ENCODE measurements around the gene SLC46A2. TPM values are rescaled to one million over a fixed set of nuclear protein-coding genes. Genes with fewer than 3 reads are reported as not detected.

Gene SLC46A2
- polyA plus RNA-seq, 4 donors = 0.10 to 0.40 (median 0.20) TPM

GRCh38 chr9:112887381-112887780, 3.3 kb downstream of the SLC46A2 start:
- DNase-seq (ENCODE audit: low read depth in 4 of 4, low spot score in 3 of 4) = no peak

GRCh38 chr9:112886351-112886750, 4.3 kb downstream of the SLC46A2 start:
- DNase-seq (ENCODE audit: low read depth in 4 of 4, low spot score in 3 of 4) = no peak

GRCh38 chr9:112885324-112885723, 5.4 kb downstream of the SLC46A2 start:
- DNase-seq (ENCODE audit: low read depth in 4 of 4, low spot score in 3 of 4) = no peak

- no peak for DNase-seq (ENCODE audit: low read depth in 4 of 4, low spot score in 3 of 4)
These were observed 6.0 kb downstream of the SLC46A2 start for GRCh38 chr9:112884721-112885120.

DNA sequence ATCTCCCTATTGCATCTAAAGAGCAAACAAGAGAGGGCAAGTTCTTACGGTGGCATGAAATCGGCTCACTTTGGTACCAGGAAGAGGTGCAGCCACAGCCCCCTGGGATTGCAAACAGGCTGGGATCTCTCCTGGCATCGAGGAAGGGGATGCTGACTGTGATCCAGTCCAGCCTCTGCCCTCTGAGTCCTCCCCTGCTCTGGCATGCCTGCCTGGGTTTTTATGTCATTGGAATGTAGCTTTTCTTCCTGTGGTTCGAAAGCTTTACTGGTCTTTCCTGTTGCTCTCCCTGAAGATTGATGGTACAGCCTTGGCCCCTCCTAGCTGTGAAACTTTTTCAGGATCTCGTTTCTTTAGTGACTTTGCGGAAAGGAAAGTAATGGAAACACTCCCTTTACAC, 6.6 kb downstream of the SLC46A2 start:
- peak in 2 of 4 donors; percentile 49 to 60 for DNase-seq (ENCODE audit: low read depth in 4 of 4, low spot score in 3 of 4)

GRCh38 chr9:112881331-112881730, 9.3 kb downstream of the SLC46A2 start:
- no peak for DNase-seq (ENCODE audit: low read depth in 4 of 4, low spot score in 3 of 4)

DNA sequence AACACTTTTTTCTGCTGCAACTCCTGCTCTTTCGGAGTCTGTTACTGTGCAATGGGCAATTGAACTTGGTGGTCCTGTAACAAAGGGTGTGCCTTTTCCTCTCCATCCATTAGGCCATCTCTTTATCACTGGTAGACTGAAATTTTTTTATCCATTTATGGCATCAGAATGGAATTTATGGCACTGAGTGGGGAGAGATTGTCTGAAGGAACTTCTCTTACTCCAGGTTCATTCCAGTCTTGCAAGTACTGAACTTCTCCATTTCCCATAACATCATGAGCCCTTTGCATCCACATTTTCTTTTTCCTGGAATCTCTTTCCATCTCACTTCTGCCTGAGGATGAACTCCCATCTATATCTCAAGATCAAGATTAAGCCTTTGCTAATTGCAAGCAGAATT, 10.0 kb downstream of the SLC46A2 start:
- no peak for DNase-seq (ENCODE audit: low read depth in 4 of 4, low spot score in 3 of 4)

GRCh38 chr9:112878752-112879151, 11.9 kb downstream of the SLC46A2 start:
- no peak for DNase-seq (ENCODE audit: low read depth in 4 of 4, low spot score in 3 of 4)

GRCh38 chr9:112873773-112874405, 16.8 kb downstream of the SLC46A2 start:
- DNase-seq (ENCODE audit: low read depth in 4 of 4, low spot score in 3 of 4) = no peak

GRCh38 chr9:112872019-112872418, 18.7 kb downstream of the SLC46A2 start:
- no peak for DNase-seq (ENCODE audit: low read depth in 4 of 4, low spot score in 3 of 4)

GRCh38 chr9:112870556-112870955, 20.1 kb downstream of the SLC46A2 start:
- no peak for DNase-seq (ENCODE audit: low read depth in 4 of 4, low spot score in 3 of 4)

GRCh38 chr9:112869917-112870316, 20.8 kb downstream of the SLC46A2 start:
- no peak for DNase-seq (ENCODE audit: low read depth in 4 of 4, low spot score in 3 of 4)

- DNase-seq (ENCODE audit: low read depth in 4 of 4, low spot score in 3 of 4) = no peak
These were observed 21.6 kb downstream of the SLC46A2 start for GRCh38 chr9:112869041-112869529.

DNA sequence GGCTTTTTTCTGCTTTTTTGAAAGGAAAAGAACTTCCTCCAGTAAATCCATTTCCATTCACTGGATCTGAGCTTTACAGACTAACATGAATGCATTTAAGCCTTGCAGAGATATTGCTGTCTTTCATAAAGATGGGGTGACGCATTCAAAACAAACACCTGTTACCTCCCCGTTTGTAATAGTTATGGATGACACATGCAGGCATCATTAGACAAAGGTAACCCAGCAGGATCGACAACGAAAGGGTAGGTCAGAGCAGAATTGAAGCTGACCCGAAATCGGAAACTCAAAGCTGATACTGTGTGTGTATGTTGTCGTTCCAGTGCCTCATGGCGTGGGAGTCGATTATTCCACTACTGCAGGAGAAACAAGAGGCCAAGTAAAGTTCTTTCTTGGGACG, 22.2 kb downstream of the SLC46A2 start:
- DNase-seq (ENCODE audit: low read depth in 4 of 4, low spot score in 3 of 4) = no peak

DNA sequence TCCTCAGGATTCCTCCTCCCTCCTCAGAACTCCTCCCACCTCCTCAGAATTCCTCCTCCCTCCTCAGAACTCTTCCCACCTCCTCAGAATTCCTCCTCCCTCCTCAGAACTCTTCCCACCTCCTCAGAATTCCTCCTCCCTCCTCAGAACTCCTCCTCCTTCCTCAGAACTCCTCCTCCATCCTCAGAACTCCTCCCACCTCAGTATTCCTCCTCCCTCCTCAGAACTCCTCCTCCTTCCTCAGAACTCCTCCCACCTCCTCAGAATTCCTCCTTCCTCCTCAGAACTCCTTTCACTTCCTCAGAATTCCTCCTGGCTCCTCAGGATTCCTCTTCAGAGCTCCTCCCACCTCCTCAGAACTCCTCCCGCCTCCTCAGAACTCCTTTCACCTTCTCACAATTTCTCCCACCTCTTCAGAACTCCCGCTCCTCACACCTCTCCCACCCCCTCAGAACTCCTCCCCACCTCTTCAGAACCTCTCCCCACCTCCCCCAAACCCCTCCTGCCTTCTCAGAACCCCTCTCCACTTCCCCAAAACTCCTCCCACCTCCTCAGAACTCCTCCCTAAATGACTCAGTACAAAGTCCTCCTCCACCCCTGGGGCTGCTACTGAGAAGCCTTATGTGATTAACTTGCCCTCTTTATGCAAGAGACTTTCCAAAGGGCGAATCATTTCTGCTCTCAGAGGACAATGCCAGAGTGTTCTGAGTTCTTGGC, 23.2 kb downstream of the SLC46A2 start:
- no peak for DNase-seq (ENCODE audit: low read depth in 4 of 4, low spot score in 3 of 4)

- no peak for DNase-seq (ENCODE audit: low read depth in 4 of 4, low spot score in 3 of 4)
These were observed 23.9 kb downstream of the SLC46A2 start for GRCh38 chr9:112866662-112867274.

GRCh38 chr9:112864982-112865381, 25.7 kb downstream of the SLC46A2 start:
- DNase-seq (ENCODE audit: low read depth in 4 of 4, low spot score in 3 of 4) = no peak

- DNase-seq (ENCODE audit: low read depth in 4 of 4, low spot score in 3 of 4) = no peak
These were observed 26.3 kb downstream of the SLC46A2 start for GRCh38 chr9:112864403-112864802.

- DNase-seq (ENCODE audit: low read depth in 4 of 4, low spot score in 3 of 4) = no peak
These were observed 26.9 kb downstream of the SLC46A2 start for GRCh38 chr9:112863746-112864145.

GRCh38 chr9:112863214-112863613, 27.5 kb downstream of the SLC46A2 start:
- DNase-seq (ENCODE audit: low read depth in 4 of 4, low spot score in 3 of 4) = no peak

DNA sequence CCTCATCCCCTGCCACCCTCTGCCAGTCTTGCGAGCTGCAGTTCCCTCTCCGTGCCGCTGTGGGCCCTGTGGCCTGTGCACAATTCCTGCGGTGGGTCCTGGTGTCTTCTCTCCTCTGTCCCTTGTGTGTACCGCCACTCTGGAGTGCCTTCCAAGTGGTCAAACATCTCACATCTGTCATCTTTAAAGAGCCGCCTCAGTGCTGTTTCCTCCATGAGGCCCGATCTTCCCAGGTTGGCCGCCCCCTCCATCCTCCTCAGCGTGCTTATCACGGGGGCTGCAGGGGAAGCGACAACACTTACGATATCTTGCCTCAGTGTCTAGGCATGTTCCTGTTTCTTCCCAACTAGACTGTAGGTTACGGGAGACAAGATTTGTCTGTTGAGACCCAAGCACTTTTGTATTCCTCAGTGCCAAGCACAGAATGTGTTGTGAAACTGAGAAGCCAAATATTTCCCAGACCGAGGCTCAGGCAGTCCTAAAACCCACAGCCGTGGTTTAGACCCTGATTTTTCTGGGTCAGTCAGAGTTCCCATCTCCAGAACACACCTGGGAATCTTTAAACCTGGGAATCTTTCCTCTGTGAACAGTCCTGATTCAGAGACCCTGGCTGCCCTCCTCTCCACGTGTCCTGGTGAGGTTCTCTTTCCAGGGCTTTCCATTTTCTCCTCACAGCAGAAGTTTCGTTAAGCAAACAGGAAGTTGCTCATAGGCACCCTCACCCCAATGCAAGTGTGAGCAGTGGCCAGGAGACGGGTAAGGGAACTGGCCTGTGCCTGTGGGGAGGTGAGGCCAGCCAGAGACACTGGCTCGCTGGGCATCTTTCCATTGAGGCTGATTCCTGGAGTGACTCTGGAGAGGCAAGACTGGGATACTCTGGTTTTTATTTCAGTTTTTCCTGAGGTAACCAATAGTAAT, 28.8 kb downstream of the SLC46A2 start:
- no peak for DNase-seq (ENCODE audit: low read depth in 4 of 4, low spot score in 3 of 4)

Data from right renal pelvis (tissue), 4 donors.